Immature natural killer cell (primary cell): ENCODE results near the gene MOB3B. TPM values are rescaled to one million over a fixed set of nuclear protein-coding genes. Genes with fewer than 3 reads are reported as not detected.

Experiments
- DNase-seq, 3 donors: peaks; one replicate each; pipeline ENCODE4 v3.0.0; 2022; ENCODE audit warnings: mixed read lengths in 1 of 3
- H3K27ac Mint-ChIP-seq, 6 donors: one replicate each; pipeline ENCODE4 v1.8.0; 2020; ENCODE audit warnings: mixed read lengths in 6 of 6, mild to moderate bottlenecking in 5 of 6, inconsistent platforms in 4 of 6, moderate library complexity in 3 of 6
- H3K27me3 Mint-ChIP-seq, 3 donors: one replicate each; pipeline ENCODE4 v1.8.0; 2020 to 2021; ENCODE audit warnings: low read depth in 3 of 3, mild to moderate bottlenecking in 3 of 3, mixed read lengths in 3 of 3, moderate library complexity in 3 of 3, inconsistent platforms in 1 of 3
- H3K36me3 Mint-ChIP-seq, 3 donors: one replicate each; pipeline ENCODE4 v1.8.0; 2020; ENCODE audit warnings: mixed read lengths in 3 of 3, inconsistent platforms in 2 of 3, mild to moderate bottlenecking in 2 of 3
- H3K4me1 Mint-ChIP-seq, 2 donors: one replicate each; pipeline ENCODE4 v1.8.0; 2020; ENCODE audit warnings: inconsistent platforms in 2 of 2, mild to moderate bottlenecking in 2 of 2, mixed read lengths in 2 of 2, moderate library complexity in 1 of 2
- H3K4me3 Mint-ChIP-seq, 5 donors: one replicate each; pipeline ENCODE4 v1.8.0; 2020; ENCODE audit warnings: mild to moderate bottlenecking in 5 of 5, mixed read lengths in 5 of 5, inconsistent platforms in 3 of 5, moderate library complexity in 3 of 5
- H3K9me3 Mint-ChIP-seq, 6 donors: one replicate each; pipeline ENCODE4 v1.8.0; 2020; ENCODE audit warnings: mild to moderate bottlenecking in 6 of 6, mixed read lengths in 6 of 6, inconsistent platforms in 4 of 6, moderate library complexity in 3 of 6
- polyA plus RNA-seq, 3 donors: library from polyadenylated mRNA; unstranded; fragments of 300-500 nt; fragmentation: Illumina TruSeq; gene quantifications; one replicate each; pipeline ENCODE4 v1.2.3, GENCODE V29; 2021

Gene MOB3B
- polyA plus RNA-seq = under 1 TPM in 2 of 3 donors, not detected in 1; 0.03 to 0.27 TPM

- peaks cover 16 to 18% of the 10 kb centered on the region in 2 donors for H3K4me1 Mint-ChIP-seq
- peak; percentile 65 to 71 (median 66) for DNase-seq
- H3K9me3 Mint-ChIP-seq = no peaks in the 10 kb centered on the region
- H3K36me3 Mint-ChIP-seq = peaks cover 0 to 4% (median under 1%) of the 10 kb centered on the region in 3 donors
- H3K4me3 Mint-ChIP-seq = peak within 1 kb of the TSS; percentile 84 to 94 (median 91)
- H3K27me3 Mint-ChIP-seq = peaks cover 2 to 9% (median 7%) of the 10 kb centered on the region in 3 donors
- H3K27ac Mint-ChIP-seq = peak within 1 kb of the TSS in 5 of 6 donors; percentile 41 to 88 (median 51)
Observed at GRCh38 chr9:27529316-27530278, at the start of gene MOB3B. Gene MOB3B (minus strand): TSS chr9:27529814. CDS start chr9:27455550, 74,264 bp downstream.

- peak; percentile 97 to 98 (median 97) for DNase-seq
- peaks cover 24 to 27% of the 10 kb centered on the region in 2 donors for H3K4me1 Mint-ChIP-seq
- H3K9me3 Mint-ChIP-seq = peaks cover 0 to 7% (median 4%) of the 10 kb centered on the region in 6 donors
- peaks cover 0 to 3% (median 0%) of the 10 kb centered on the region in 3 donors for H3K36me3 Mint-ChIP-seq
- H3K27me3 Mint-ChIP-seq = peaks cover 17 to 21% (median 17%) of the 10 kb centered on the region in 3 donors
- H3K27ac Mint-ChIP-seq = peak overlapping the region; percentile 99 to 100 (median 99)
- H3K4me3 Mint-ChIP-seq = peak overlapping the region; percentile 92 to 99 (median 97)
Observed at GRCh38 chr9:27573634-27574590, 44.3 kb upstream of the MOB3B start.

GRCh38 chr9:27572918-27573633 is 43.5 kb upstream of the MOB3B start, which contains the start of gene C9orf72:
Gene C9orf72 (minus strand): TSS chr9:27573481. CDS start chr9:27567120, 6,361 bp downstream.
- H3K9me3 Mint-ChIP-seq = peaks cover 0 to 4% (median 2%) of the 10 kb centered on the region in 6 donors

DNA sequence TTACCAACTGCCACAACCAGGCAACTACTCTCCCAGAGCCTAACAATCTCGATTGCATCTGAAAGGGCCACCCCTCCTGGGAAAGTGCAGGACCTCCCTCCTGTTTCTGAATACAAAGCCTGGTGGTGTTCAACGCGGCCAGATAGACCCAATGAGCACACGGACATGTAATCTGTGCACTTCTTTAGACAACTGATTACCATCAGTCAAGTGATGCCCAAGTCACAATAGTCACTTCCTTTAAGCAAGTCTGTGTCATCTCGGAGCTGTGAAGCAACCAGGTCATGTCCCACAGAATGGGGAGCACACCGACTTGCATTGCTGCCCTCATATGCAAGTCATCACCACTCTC is 42.9 kb upstream of the MOB3B start:
- peak overlapping the region; percentile 87 to 100 (median 99) for H3K27ac Mint-ChIP-seq
- H3K4me3 Mint-ChIP-seq = peak overlapping the region; percentile 92 to 99 (median 97)
- peaks cover 17 to 21% (median 17%) of the 10 kb centered on the region in 3 donors for H3K27me3 Mint-ChIP-seq
- peak; percentile 57 to 67 (median 61) for DNase-seq
- H3K36me3 Mint-ChIP-seq = no peaks in the 10 kb centered on the region
- peaks cover 24 to 27% of the 10 kb centered on the region in 2 donors for H3K4me1 Mint-ChIP-seq
- peaks cover 0 to 2% (median 0%) of the 10 kb centered on the region in 6 donors for H3K9me3 Mint-ChIP-seq

More at GRCh38 chr9:27572918-27573633, 43.5 kb upstream of the MOB3B start, which contains the start of gene C9orf72:
- H3K27ac Mint-ChIP-seq = peak within 1 kb of the TSS; percentile 99 to 100 (median 99)
- H3K4me3 Mint-ChIP-seq = peak within 1 kb of the TSS; percentile 92 to 99 (median 97)
- peak; percentile 85 to 90 (median 90) for DNase-seq
- H3K27me3 Mint-ChIP-seq = peaks cover 17 to 21% (median 17%) of the 10 kb centered on the region in 3 donors
- peaks cover 0 to 1% (median 0%) of the 10 kb centered on the region in 3 donors for H3K36me3 Mint-ChIP-seq
- H3K4me1 Mint-ChIP-seq = peaks cover 24 to 27% of the 10 kb centered on the region in 2 donors

- Mint-ChIP-seq H3K27me3 (peaks cover 17 to 21% (median 17%) of the 10 kb centered on the region in 3 donors), H3K4me1 (peaks cover 24 to 27% of the 10 kb centered on the region in 2 donors), H3K9me3 (peaks cover 0 to 2% (median 0%) of the 10 kb centered on the region in 6 donors), H3K4me3 (peak overlapping the region; percentile 92 to 99 (median 97)), H3K36me3 (peaks cover 0 to 5% (median 1%) of the 10 kb centered on the region in 3 donors), H3K27ac (peak overlapping the region; percentile 87 to 100 (median 99))
- no peak for DNase-seq
Observed at GRCh38 chr9:27572061-27572460, 42.4 kb upstream of the MOB3B start.

GRCh38 chr9:27571011-27571410 is 41.4 kb upstream of the MOB3B start:
- peak overlapping the region in 1 of 5 donors; percentile 38 for H3K4me3 Mint-ChIP-seq

DNA sequence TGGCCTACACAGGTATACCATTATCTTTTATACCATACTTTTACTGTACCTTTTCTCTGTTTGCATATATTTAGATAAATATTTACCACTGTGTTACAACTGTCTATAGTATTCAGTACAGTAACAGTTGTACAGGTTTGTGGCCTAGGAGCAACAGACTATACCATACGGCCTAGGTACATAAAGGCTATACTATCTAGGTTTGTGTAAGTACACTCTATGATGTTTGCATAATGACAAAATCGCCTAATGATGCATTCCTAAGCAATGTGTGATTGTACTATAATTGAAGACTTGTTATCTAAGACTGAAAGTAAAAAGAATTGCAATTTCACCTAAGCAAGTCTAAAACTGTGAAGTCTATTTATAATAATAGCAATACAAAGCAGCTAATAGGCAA is 39.8 kb upstream of the MOB3B start:
- DNase-seq = no peak
- H3K4me3 Mint-ChIP-seq = no peak overlapping the region
- H3K9me3 Mint-ChIP-seq = peaks cover 0 to 2% (median 0%) of the 10 kb centered on the region in 6 donors
- peaks cover 5 to 18% (median 10%) of the 10 kb centered on the region in 3 donors for H3K36me3 Mint-ChIP-seq
- no peak overlapping the region for H3K27ac Mint-ChIP-seq
- H3K27me3 Mint-ChIP-seq = peaks cover 16 to 17% (median 17%) of the 10 kb centered on the region in 3 donors
- peaks cover 24 to 25% of the 10 kb centered on the region in 2 donors for H3K4me1 Mint-ChIP-seq

More at GRCh38 chr9:27571011-27571410, 41.4 kb upstream of the MOB3B start:
- peaks cover 24 to 27% of the 10 kb centered on the region in 2 donors for H3K4me1 Mint-ChIP-seq
- no peak for DNase-seq
- H3K27ac Mint-ChIP-seq = peak overlapping the region in 3 of 6 donors; percentile 14 to 99 (median 60)
- H3K36me3 Mint-ChIP-seq = peaks cover 5 to 11% (median 10%) of the 10 kb centered on the region in 3 donors
- H3K27me3 Mint-ChIP-seq = peaks cover 17 to 21% (median 17%) of the 10 kb centered on the region in 3 donors
- peaks cover 0 to 2% (median 0%) of the 10 kb centered on the region in 6 donors for H3K9me3 Mint-ChIP-seq

GRCh38 chr9:27566118-27566517 is 36.5 kb upstream of the MOB3B start:
- Mint-ChIP-seq H3K27me3 (no peaks in the 10 kb centered on the region), H3K9me3 (no peaks in the 10 kb centered on the region), H3K4me3 (no peak overlapping the region), H3K4me1 (peaks cover 3 to 11% of the 10 kb centered on the region in 2 donors), H3K36me3 (peaks cover 8 to 24% (median 14%) of the 10 kb centered on the region in 3 donors), H3K27ac (no peak overlapping the region)
- DNase-seq = no peak

GRCh38 chr9:27565696-27566095 is 36.1 kb upstream of the MOB3B start:
- Mint-ChIP-seq H3K4me3 (no peak overlapping the region), H3K36me3 (peaks cover 8 to 28% (median 14%) of the 10 kb centered on the region in 3 donors), H3K27ac (no peak overlapping the region), H3K4me1 (peaks cover 3 to 11% of the 10 kb centered on the region in 2 donors), H3K27me3 (no peaks in the 10 kb centered on the region), H3K9me3 (no peaks in the 10 kb centered on the region)
- DNase-seq = no peak

DNA sequence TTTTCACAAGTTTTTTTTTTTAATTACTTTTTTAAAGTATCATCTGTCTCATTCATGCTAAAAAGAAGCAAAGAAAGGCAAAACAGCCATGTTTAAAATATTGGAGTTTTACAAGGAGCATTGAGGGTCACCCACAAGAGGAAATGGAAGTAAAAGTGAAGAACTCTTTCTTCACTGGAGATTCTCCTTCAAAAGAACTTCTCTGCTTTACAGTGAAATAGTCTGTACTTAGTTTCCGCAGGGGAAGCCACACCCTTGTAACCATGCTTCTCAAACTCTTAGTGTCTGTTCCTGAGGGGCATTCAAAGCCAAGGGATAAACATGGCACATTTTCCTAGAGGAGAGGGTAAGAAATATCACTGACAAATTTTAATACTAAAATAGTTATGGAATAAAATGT is 35.1 kb upstream of the MOB3B start:
- no peak overlapping the region for H3K4me3 Mint-ChIP-seq
- peaks cover 8 to 28% (median 14%) of the 10 kb centered on the region in 3 donors for H3K36me3 Mint-ChIP-seq
- no peaks in the 10 kb centered on the region for H3K9me3 Mint-ChIP-seq
- no peak for DNase-seq
- H3K27me3 Mint-ChIP-seq = no peaks in the 10 kb centered on the region
- H3K27ac Mint-ChIP-seq = no peak overlapping the region
- peaks cover 3 to 11% of the 10 kb centered on the region in 2 donors for H3K4me1 Mint-ChIP-seq

GRCh38 chr9:27563738-27564430 is 34.3 kb upstream of the MOB3B start:
- H3K4me3 Mint-ChIP-seq = no peak overlapping the region
- H3K36me3 Mint-ChIP-seq = peaks cover 8 to 28% (median 14%) of the 10 kb centered on the region in 3 donors
- peaks cover 3 to 11% of the 10 kb centered on the region in 2 donors for H3K4me1 Mint-ChIP-seq
- DNase-seq = no peak
- no peaks in the 10 kb centered on the region for H3K9me3 Mint-ChIP-seq
- H3K27me3 Mint-ChIP-seq = no peaks in the 10 kb centered on the region
- H3K27ac Mint-ChIP-seq = no peak overlapping the region

- Mint-ChIP-seq H3K4me1 (peaks cover 3 to 11% of the 10 kb centered on the region in 2 donors), H3K36me3 (peaks cover 5 to 25% (median 11%) of the 10 kb centered on the region in 3 donors), H3K9me3 (no peaks in the 10 kb centered on the region), H3K4me3 (no peak overlapping the region), H3K27ac (no peak overlapping the region), H3K27me3 (no peaks in the 10 kb centered on the region)
- DNase-seq = no peak
Observed at GRCh38 chr9:27561685-27562084, 32.1 kb upstream of the MOB3B start.
